ENCODE data around the gene HAUS2.
A peak's percentile ranks its signal among the peaks of the same experiment; 100 is the strongest.

HAUS2 gene

GRCh38 chr15:42510258-42511006 is 38.2 kb upstream of the HAUS2 start:
- no peak for TF ChIP-seq CTCF (IDR thresholded peaks at IDR 0.05; ENCODE audit: low read depth, low read length)
- H3K4me3 ChIP-seq (ENCODE audit: low read depth, low read length), result no peak overlapping the region

- peak overlapping the region; percentile 47 for H3K4me3 ChIP-seq (ENCODE audit: low read depth, low read length)
- no peak for TF ChIP-seq CTCF (IDR thresholded peaks at IDR 0.05; ENCODE audit: low read depth, low read length)
Observed at GRCh38 chr15:42511007-42511391, 37.6 kb upstream of the HAUS2 start.

- no peak for TF ChIP-seq CTCF (IDR thresholded peaks at IDR 0.05; ENCODE audit: low read depth, low read length)
- H3K4me3 ChIP-seq (ENCODE audit: low read depth, low read length), result no peak overlapping the region
Observed at GRCh38 chr15:42523331-42523730, 25.3 kb upstream of the HAUS2 start.

GRCh38 chr15:42528970-42529369 is 19.7 kb upstream of the HAUS2 start:
- H3K4me3 ChIP-seq (ENCODE audit: low read depth, low read length), result no peak overlapping the region
- no peak for TF ChIP-seq CTCF (IDR thresholded peaks at IDR 0.05; ENCODE audit: low read depth, low read length)

GRCh38 chr15:42533246-42533645 is 15.4 kb upstream of the HAUS2 start:
- H3K4me3 ChIP-seq (ENCODE audit: low read depth, low read length), result no peak overlapping the region
- no peak for TF ChIP-seq CTCF (IDR thresholded peaks at IDR 0.05; ENCODE audit: low read depth, low read length)

- no peak for TF ChIP-seq CTCF (IDR thresholded peaks at IDR 0.05; ENCODE audit: low read depth, low read length)
- H3K4me3 ChIP-seq (ENCODE audit: low read depth, low read length), result no peak overlapping the region
Observed at GRCh38 chr15:42544853-42545629, 3.6 kb upstream of the HAUS2 start.

- TF ChIP-seq CTCF (IDR thresholded peaks at IDR 0.05; ENCODE audit: low read depth, low read length), result no peak
- peak overlapping the region; percentile 98 for H3K4me3 ChIP-seq (ENCODE audit: low read depth, low read length)
Observed at GRCh38 chr15:42547918-42548248, 755 bp upstream of the HAUS2 start.
